Hair follicle dermal papilla cell (primary cell): ENCODE results near the gene SCNN1A. TPM values are rescaled to one million over a fixed set of nuclear protein-coding genes. Genes with fewer than 3 reads are reported as not detected.

Experiments
- small RNA-seq: library from RNA; depleted of rRNA; stranded (forward); fragments of <200 nt; gene quantifications from one replicate; pipeline ENCODE3, GENCODE V24; 2012
- total RNA-seq: library from RNA; depleted of rRNA; stranded (reverse); fragments of >200 nt; gene quantifications from 2 replicates; pipeline ENCODE4 v1.2.3, GENCODE V29; 2012

The SCNN1A gene
- 0.85 and 1.5 TPM in 2 replicates for total RNA-seq

DNA sequence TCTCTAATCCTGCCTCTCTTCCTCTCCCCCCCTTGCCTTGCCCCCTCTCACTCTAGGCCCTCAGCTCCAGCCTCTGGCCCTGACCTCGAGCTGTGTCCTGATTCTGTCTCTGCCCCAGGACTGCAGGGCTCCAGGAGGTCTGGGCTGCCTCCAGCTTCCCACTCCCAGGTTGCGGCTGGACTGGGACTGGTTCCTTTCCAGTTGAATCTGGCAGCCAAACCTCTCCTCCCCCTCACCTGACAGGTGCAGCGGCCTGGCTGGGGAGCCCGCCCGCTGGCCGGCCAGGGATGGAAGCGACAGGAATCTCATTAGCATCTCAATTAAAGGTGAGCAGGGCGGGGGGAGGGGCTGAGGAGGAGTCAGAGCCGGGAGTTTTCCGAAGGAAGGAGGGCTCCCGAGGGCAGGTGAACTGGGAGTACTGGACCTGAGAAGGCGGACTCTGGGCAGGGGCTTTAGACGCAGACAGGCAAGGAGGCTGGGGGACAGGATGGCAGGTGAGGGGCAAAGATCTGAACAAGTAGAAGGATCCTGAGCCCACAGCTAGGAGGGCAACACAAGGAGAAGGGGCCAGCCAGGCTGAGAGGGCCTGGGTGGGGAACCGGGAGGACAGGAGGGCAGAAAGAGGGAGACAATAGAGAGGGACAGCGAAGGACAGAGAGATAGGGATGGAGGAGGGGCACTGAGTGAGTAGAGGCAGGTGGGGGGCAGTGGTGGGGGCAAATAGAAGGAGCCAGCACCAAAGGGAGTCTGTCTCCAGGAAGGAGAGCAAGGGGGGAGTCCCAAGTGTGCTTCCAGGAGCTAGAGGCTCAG lies at the start of gene SCNN1A:
TSS of gene SCNN1A (minus strand) at position 295 of the 810 bp plus-strand sequence. CDS start 780 bp downstream, outside the sequence.

DNA sequence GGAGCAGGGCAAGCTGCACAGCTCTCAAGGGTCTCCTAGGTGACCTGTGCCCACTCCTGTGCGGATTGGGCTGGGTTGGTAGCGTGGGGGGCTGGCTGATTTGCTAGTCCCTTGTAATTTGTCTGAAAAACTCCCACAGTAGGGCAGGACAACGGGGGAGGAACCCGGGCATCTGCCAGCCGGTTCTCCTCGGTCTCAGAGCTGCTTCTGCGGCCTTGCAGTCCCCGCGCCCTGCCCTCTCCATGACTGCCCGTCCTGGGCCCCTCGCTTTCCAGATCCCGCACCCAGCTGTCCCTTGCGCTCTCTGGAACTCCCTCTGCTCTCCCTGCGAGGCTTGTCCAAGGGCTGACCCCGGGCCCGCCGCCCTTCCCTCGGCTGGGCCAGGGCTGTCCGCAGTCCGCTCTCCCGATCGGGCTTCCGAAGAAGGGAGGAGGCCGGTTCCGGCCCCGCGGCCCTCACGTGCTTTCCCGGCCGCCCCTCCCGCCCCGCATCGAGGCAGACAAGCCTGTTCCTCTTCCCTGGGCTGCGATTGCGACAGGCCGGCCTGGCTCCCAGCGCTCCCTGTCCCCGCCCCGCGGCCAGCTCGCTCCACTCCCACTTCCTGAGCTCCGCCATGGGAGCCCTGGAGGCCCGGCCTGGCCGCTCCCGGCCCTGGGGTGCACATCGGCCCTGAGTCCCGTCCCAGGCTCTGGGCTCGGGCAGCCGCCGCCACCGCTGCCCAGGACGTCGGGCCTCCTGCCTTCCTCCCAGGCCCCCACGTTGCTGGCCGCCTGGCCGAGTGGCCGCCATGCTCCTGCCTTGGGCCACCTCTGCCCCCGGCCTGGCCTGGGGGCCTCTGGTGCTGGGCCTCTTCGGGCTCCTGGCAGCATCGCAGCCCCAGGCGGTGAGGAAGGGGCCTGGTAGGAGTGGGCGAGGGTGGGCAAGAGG lies 8.5 kb upstream of the SCNN1A start, which contains the start of gene LTBR:
TSS of gene LTBR (plus strand) at position 591 of the 927 bp plus-strand sequence. CDS start at position 788, 197 bp downstream.

DNA sequence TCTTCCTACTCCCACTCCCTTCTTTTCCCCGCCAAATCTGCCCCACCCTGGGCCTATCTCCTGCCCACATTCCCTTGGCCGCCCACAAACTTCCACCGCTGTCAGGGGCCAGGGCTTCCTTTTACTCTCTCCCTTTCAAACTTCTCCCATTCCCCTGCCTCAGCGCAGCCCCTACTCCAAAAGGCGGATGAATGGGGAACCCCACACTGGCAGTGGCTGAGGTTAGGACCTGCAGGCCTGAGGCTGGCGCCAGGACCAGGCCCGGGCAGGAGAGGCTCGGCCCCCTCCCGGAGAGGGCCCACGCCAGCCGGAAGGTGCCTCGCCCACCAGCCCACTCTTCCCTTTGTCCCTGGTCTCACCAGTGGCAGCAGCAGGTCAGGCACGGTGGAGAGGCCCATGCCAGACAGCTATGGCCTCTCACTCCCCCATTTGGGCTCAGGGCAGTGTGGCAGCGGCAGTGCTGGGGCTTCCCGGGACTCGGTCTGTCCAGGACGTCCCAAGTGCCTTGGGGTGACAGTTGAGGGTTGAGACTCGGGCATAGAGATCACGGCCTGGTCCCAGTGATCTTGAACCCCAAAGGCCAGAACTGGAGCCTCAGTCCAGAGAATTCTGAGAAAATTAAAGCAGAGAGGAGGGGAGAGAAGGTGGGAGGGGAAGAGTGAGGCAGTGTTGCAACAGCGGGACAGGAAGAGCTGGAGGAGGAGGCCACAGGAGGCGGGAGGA lies 33.8 kb downstream of the SCNN1A start, which contains the start of gene TNFRSF1A:
TSS of gene TNFRSF1A (minus strand) at position 660 of the 723 bp plus-strand sequence. CDS start at position 398, 262 bp downstream.

Small RNAs within 50 kb of the gene (small RNA-seq; reads per million reads assigned to genes)
- not detected for gene RN7SL391P

Other genes starting within 250 kb of the SCNN1A start
- gene CD9, start 175.2 kb downstream of the SCNN1A start, total RNA-seq = 175 and 214 TPM in 2 replicates
- gene PLEKHG6, start 64.9 kb downstream of the SCNN1A start, total RNA-seq = 0.16 TPM in 1 of 2 replicates, not detected in the other
- 214 and 306 TPM in 2 replicates for gene TNFRSF1A, start 33.5 kb downstream of the SCNN1A start, total RNA-seq
- gene LTBR, start 8.6 kb upstream of the SCNN1A start, total RNA-seq = 117 and 121 TPM in 2 replicates
- 0.36 TPM in 1 of 2 replicates, not detected in the other for gene CD27, start 69.4 kb upstream of the SCNN1A start, total RNA-seq
- gene TAPBPL, start 76.5 kb upstream of the SCNN1A start, total RNA-seq = 15.9 and 18.1 TPM in 2 replicates
- 10.2 and 10.6 TPM in 2 replicates for gene VAMP1, start 95.1 kb upstream of the SCNN1A start, total RNA-seq
- 37.6 and 46.0 TPM in 2 replicates for gene MRPL51, start 117.7 kb upstream of the SCNN1A start, total RNA-seq
- gene NCAPD2, start 118.5 kb upstream of the SCNN1A start, total RNA-seq = 28.1 and 28.2 TPM in 2 replicates
- gene GAPDH, start 159.0 kb upstream of the SCNN1A start, total RNA-seq = 5,670 and 6,868 TPM in 2 replicates
- 13.8 and 16.5 TPM in 2 replicates for gene IFFO1, start 180.5 kb upstream of the SCNN1A start, total RNA-seq
- 25.9 and 29.0 TPM in 2 replicates for gene NOP2, start 192.7 kb upstream of the SCNN1A start, total RNA-seq
- 197 and 241 TPM in 2 replicates for gene CHD4, start 231.8 kb upstream of the SCNN1A start, total RNA-seq